ENCODE results near the gene AMER2.
"Not testable (repeated sequence)": the region's sequence is repeated elsewhere in the genome, so short reads cannot be mapped to it uniquely, and the experiment has no call there.

Gene AMER2

DNA sequence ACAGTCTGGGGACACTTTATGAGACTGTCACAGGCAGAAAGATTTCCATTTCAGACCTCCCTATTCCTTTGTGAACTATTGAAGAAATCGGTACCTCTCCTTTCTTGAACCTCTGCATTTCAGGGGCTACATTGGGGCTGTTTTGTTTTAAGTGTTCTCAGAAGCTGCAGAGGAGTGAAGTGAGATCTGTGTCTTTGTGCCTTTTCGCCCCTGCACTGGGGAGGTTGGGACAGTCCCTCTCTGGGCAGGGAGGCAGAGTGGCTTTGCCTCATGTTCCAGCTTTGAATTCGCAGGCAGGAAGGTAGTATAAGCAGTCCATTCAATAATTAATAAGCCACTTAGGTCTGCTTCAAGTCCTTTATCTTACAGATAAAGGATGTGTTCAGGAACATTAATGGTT lies 9.5 kb upstream of the AMER2 start:
- no peak for DNase-seq (ENCODE audit: low spot score)

DNA sequence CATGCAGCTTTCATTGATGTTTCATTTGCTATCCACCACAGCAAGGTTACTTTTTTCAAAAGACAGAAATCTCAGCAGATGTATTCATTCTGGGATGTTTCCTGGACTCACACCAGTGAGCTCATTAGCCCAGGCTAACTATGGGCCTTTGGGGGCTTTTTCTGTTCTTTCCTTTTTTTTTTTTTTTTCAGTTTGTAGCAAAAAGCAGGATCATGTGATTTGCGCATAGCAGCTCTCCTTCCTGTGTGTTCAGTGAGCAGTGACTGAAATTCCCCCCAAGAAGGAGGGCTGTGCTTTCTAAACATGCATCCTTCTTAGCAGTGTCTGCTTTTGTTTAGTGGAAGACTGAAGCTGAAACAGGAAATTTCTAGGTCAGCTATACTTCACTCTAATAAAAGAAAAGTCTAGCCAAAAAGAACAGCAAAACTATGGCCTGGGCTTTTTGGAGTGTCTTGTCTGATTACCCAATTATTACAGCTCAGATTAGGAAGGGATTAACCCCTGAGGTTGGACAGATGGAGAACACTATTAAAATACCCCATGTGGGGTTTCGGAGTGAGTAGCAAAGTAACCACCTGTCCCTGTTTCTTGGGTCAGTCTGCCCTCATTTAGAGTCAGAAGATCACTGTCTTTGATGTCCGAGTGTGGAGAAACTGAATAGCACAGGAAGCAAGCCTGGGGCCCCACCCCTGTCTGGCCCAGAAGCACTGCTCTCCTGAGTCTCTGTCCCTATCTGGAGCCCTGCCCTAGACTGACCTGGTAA lies 8.9 kb upstream of the AMER2 start:
- DNase-seq (ENCODE audit: low spot score), result no peak

DNA sequence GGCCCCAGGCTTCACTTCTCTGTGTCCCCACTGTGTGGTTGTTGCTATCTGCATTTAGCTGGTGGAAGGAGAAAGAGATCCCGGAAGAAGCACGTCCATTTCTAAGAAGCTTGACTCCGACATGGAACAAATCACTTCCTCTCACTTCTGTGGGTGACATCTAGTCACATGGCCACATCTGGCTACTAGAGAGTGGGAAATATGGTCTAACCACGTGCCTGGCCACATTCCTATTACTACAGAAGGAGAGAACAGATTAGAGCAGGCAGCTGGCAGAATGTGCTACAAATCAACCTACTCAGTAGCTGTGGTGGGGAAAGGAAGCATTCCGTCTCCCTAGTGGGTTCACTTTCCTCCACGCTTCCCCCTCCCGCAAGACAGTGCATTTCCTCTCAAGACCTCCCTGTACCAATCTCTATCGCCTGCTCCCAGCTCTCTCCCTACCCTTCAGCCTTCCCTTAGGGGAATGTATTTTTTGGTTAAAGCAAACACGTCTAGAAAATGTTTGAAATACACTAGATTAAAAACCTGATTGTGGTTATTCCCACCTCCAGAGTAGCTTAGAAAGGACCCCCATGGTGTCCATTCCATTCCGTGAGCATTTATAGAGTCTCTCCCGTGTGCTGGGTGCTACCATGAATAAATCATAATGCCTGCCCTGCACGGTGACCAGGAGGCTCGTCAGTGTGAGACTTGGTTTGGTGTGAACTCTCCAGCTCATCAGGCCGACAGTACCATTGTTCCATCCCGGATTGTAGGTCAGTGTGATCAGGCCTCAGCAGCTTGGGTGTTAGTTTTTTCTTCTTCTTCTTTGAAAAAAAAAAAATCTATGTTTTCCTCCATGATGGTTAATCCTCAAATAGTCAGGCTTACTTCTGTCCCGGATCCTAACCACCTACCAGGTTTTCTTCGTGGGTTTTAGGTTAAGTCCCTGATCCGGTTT lies 8.0 kb upstream of the AMER2 start:
- DNase-seq (ENCODE audit: low spot score), result no peak

DNA sequence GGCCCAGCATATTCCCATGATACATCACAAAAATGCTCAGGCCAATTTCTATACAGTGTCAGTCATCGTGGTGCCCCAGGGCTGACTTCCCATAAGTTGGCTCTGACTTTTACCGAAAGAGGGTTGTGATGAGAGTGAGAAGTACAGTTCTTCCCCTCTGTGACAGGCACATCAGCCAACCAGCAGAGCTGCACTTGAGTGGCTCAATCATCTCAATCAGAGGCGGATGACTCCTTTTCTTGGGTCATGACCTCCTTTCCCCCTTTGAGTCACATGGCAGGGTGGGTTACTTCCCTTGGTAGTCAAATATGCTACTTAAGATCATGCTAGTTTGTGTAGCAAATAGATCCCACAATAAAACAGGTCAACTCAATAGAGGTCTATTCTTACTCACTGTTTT lies 6.9 kb upstream of the AMER2 start:
- DNase-seq (ENCODE audit: low spot score), result no peak

DNA sequence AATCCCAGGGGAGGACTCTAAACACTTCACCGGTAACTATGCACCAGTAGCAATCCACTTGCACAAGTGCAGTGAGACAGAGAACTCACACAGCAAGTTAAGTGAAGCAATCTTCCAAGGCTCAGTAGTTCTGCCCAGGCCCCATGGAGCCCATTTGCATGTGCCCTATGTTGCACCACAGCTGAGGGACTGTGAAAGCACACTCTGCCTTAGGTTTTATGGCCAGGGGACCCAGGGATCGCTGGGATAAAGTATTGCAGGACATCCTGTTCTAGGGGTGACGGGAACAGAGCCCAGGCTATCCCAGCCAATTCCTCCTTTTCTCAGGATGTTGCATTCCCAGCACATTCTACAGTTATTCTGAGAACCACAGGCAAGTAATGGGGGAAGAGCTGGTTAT lies 6.0 kb upstream of the AMER2 start:
- no peak for DNase-seq (ENCODE audit: low spot score)

DNA sequence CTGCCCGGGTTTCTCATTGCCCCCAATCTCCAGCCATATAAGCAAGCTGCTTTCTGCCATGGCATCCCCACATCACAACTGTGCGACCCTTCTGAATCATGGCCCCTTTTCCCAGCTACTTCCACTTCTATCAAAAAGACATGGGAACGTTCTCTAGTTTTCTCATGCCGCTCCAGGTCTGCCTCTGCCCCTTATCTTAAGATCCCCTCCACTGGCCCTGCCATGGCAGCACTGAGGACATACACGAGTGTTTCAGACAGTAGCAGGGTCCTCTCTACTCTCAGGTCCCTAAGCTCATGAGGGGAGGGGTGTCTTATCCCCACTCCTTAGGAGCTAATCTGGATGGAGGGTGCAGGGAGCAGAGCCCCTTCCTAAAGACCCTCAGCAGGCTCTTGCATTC lies 5.5 kb upstream of the AMER2 start:
- DNase-seq (ENCODE audit: low spot score), result no peak

DNA sequence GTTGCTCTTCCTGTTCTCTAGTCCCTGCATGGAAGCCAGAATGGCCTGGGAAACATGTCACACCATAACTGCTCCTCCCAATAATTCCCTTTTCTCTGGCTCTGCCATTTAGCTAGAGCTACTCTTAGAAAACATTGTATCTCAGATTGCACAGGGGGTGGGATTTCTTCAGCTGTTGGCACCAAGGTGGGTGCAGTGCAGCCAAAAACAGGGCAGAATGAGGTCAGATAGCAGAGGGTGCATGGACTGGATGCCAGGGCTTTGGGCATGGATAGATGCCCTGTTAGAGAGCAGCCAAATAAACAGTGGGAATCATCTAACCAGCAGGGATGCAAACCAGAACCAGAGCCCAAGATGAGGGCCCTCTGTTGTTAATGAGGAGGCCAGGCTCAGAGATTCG lies 4.9 kb upstream of the AMER2 start:
- no peak for DNase-seq (ENCODE audit: low spot score)

DNA sequence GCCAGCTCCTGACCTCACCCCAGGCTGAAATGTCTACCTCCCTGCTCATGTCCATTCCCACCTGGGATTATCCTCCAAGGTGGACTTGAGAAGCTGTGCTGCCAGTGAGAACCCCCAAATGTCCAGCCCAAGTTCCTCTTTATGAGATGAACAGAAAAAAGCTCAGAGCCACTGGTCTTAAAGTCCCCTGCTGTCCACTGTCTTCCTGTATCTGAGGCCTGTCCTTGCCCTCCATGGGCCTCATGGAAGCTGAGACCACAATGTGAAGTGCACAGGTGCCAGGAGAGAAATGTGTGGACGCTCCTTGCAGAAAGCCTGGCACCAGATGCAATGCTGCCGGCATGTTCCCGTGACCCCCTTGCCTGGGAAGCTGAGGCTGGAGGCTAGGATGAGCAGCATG lies 3.3 kb upstream of the AMER2 start:
- DNase-seq (ENCODE audit: low spot score), result no peak

DNA sequence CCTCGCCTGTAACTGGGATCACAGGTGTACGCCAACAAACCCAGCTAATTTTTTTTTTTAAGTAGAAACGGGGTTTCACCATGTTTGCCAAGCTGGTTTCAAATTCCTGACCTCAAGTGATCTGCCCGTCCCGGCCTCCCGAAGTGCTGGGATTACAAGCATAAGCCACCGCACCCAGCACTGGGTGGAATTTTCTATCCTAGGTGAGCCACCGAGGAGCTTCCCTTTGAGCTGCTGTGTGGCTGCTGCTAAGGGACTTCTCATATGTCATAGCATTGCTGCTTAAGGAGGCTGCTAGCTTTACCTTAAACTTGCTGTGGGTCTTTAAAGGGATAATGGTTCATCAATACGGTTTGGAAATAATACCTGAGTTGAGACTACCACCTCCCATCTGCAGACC lies 2.9 kb upstream of the AMER2 start:
- no peak for DNase-seq (ENCODE audit: low spot score)

DNA sequence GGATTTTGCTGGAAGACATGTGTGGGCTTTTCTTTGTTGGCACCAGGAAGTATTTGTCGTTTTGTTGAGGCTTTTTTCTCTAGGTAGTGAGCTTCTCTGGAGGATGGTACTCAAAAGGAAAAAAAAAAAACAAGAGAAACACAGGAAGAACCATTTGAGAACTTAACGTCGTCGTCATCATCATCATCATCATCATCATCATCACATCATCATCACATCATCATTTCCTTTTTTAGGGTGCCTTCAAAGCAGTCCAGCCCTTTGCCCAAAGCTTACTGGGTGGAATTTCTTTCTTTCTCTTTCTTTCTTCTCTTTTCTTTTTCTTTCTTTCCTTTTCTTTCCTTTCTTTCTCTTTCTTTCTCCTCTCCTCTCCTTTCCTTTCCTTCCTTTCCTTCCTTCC lies 2.2 kb upstream of the AMER2 start:
- DNase-seq (ENCODE audit: low spot score), result no peak

DNA sequence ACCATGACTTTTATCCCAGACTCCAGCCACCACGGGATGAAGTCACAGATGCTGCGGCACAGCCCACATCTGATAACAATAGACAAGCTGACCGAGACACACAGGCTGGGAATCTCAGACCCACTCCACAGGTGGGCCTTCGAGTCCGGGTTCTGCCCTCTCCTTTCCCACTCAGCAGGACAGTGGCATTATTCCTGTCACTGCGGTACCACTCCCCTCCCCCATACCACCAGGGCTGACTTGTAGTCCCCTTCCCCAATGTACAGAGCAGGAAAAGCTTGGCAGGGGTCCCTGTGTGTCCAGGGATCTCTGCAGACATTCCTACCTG lies 179 bp upstream of the AMER2 start:
- DNase-seq (ENCODE audit: low spot score), result no peak

DNA sequence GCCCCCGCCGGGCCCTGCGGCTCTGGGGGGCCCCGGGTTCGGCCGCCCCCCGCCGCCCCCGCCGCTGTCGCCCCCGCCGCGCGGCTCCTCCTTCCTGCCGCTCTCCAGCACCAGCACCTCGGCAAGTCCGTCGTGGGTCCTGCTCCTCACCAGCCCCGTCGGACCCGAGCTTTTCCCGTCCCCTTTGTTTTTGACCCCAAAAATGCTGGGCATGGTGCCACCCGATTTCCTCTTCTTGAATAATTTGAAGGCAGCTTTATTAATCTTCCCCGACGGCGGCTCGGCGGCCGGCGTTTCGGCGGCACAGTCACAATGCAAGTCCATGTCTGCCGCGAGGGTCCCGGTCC lies 945 bp downstream of the AMER2 start:
- no peak for DNase-seq (ENCODE audit: low spot score)

DNA sequence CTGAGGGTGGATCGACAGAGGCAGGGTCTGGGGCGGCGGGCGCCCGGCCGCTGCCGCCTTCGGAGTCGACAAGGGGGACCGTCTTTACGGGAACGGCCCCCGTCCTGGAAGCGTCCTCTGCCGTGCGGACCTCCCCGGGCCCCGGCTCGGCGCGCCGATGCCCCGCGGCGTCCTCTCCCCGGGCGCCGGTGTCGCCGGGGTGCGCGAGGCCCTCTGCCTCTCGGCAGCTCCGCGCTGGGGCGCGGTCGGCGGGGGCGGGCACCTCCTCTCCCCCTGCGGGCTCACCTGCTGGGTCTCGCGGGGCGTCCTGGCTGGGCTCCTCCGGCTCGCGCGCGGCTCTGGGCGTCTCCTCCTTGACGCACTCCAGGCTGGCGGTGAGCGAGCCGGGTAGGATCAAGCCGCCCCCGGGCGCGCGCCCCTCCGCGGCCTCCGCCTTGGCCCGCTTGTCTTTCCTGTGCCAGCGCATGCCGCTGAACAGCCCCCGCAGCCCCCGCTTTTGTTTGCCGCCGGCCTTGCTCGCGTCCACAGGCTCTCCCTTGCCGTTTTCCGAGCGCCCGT lies 1.5 kb downstream of the AMER2 start:
- DNase-seq (ENCODE audit: low spot score), result no peak

DNA sequence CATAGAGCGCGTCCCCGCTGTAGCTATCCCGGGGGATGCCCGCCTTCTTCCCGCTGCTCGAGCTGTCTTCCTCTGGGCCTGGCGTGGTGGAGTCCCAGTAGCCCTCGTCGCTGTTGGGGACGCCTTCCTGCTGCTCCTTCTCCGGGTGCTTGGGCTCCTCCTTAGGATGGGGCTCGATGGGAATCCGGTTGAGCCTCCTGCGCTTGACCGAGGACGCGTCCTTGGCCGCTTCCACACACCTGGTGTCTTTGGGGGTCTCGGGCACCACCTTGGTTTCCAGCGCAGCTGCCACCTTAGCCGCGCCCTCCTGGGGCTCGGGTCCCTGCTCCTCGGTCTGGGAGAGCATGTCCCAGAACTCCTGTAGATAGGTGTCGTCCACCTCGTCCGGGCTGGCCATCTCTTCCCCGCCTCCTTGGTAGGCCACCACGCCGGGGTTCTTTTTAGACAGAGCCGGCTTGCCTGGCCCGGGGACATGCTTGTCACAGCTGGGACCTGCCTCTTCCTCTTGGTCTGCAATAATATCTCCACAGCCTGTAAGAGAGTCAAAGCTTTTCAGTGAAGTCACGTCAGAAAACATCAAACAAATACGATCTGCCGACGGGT lies 2.0 kb downstream of the AMER2 start:
- no peak for DNase-seq (ENCODE audit: low spot score)

DNA sequence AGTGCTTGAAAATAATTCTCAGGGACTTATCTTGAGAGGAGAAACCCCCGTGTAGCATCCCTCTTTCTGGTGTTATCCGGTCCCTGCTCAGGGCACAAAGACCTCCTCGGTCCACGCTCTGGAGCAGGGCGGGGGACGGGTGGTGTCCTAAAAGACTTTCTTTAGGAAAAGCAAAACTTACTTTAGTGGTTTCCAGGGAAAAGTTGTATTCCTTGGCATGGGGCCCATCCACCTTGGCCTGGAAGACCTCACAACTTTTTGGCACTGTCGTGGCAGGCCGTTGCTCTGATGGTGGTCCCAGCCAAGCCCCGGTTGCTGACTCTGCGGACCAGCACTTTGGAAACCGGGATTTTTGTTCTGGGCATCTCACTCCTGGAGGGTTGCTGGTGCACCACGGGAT lies 2.7 kb downstream of the AMER2 start:
- no peak for DNase-seq (ENCODE audit: low spot score)

DNA sequence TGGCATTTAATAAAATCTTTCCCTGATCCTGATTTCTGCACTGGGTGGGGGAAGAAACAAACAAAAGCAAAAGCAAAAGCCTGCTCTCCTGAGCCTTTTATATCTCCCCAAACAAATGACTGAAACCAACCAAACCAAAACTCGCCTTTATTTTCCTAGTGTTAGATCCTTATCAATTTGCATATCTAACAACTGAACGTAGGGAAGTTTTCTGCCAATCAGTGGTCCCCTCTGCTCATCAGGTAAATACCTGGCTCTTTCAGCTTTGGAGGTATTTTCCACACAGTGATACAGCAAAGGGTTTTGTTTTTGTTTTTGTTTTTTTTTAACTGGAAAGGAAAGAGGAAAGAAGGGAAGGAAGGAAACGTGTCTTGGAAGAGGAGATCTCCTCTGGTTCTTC lies 3.3 kb downstream of the AMER2 start:
- no peak for DNase-seq (ENCODE audit: low spot score)

DNA sequence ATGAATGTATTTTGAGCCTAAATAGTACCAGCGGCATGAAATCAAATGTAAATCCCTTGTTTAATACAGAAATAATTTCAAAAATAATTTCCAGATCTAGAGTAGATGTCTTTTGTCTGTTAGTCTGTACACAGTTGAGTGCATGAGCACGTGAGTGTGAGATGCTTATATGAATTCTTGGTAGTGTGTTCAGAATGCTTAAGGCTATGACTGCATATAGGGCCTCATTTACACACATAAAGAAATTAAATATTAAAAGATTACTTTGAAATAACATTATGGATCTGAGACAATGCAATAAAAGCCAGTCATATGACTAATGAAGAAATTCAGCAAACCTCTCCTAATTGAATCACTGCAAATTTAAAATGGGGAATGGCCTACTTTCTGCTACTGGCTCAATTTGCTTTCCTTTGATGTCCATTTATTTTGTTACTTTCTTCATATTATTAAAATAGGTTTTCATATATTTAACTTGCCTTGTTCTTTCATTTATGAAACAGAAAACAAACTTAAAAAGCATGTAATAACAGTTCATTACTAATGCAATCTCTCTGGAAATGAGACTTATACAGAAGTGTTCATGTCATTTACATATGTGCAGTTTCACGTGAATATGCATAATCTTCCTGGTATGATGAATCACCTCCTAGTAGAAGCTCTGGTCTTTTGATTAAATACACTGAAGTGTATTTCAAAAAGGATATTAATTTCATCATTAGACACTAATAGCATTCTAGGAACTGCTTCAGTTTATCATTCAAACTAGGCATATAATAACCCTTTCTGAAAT lies 4.5 kb downstream of the AMER2 start:
- no peak for DNase-seq (ENCODE audit: low spot score)

DNA sequence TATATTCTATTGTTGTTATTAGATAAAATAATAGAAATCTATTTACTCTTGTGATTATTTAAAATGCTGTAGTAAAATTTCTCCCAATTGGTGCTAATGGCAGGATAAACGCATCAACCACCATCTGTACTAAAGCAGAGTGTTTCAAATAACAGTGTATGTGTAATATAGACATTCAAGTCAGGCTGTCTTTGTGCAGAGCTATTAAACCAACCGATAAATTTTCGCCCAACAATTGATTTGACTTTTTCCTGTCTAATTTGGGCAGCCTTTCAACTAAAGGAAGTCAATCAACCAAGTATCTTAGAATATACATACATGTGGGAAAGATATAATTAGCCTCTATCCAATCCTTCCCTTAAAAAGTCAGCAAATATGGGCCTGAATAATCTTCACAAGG lies 5.8 kb downstream of the AMER2 start:
- no peak for DNase-seq (ENCODE audit: low spot score)

DNA sequence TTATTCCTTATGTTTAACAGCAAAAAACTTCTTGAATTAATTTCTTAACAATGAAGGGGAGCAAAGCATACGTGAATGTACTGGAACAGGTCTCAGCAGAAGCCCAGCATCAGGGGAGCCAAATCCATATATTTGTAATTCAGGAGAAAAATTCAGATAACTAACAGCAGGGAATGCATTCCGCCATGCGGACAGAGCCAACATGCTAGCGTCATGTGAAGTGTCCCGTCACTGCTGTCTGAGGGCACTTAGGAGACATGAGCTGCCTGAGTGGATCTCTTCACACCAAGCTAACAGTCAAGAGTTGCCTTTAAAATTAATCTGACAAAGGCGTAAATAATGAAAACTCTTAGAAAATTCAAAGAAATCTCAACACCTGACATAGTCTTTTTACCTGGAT lies 6.4 kb downstream of the AMER2 start:
- no peak for DNase-seq (ENCODE audit: low spot score)

DNA sequence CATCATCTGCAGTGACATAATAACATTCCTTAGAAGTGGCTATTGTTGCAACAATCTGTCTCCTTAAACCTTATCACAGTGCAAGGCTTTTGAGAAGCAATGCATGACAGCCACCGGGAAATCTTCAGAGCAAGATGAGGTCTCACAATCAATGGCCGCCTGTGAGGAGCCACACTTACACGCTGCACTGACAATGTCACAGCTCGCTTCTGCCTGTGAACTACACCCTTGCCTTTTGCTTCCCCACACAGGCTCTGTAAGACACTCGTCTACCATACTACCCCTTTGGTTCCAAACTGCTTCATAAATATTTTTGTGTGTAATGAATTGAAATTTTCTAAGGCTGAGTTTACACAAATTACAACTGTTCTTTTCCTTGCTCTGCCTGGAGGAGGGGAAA lies 6.9 kb downstream of the AMER2 start:
- DNase-seq (ENCODE audit: low spot score), result not testable (repeated sequence)

DNA sequence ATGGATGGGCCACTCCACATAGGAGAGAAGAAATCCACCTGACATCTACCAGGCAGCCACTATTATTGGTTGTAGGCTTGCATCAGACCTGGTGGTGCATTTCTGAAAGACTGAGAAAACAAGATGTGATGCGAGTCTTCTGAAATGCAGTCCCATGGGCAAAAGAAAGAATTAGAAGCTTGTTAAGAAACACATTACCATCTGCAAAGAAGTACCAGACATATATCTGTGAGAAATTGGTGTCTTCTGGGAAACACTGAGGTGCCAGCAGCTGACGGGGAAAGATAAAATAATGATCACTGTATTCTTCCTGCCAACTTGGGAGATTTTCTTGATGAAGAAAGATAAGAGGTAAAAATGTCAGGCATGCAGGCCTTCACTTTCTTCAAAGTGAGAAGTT lies 14.4 kb downstream of the AMER2 start:
- no peak for DNase-seq (ENCODE audit: low spot score)

DNA sequence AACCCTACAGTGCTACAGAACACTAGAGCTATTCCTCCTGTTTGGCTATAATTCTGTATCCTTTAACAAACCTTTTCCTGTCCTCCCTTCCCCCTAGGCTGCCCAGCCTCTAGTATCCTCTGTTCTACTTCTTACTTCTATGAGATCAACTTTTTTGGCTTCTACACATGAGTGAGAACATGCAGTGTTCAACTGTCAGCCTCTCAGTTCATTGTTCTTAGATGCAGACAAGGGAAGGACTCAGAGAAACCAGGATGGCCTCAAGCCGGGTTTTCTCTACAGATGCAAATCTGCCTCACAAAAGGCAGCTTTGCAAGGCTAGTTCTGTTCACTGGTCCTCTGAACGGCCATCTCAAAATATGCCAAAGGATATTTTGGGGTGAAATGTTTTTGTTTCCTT lies 18.4 kb downstream of the AMER2 start:
- DNase-seq (ENCODE audit: low spot score), result no peak

Data from HuH-7.5 (cell line).